MV-4-11 (cell line): Measurements from ENCODE around the gene SND1.

Source experiments
- DNase-seq: peaks from one replicate; lab custom pipeline; 2025; lab: John Stamatoyannopoulos, UW

Gene SND1

GRCh38 chr7:127766831-127767459 lies 115.0 kb downstream of the SND1 start:
- DNase-seq: peak; percentile 37

GRCh38 chr7:127768241-127768640 lies 116.2 kb downstream of the SND1 start:
- no peak for DNase-seq

- DNase-seq: no peak
Measured at GRCh38 chr7:127769137-127769536, 117.1 kb downstream of the SND1 start.

GRCh38 chr7:127769696-127770400 lies 117.9 kb downstream of the SND1 start:
- no peak for DNase-seq

GRCh38 chr7:127770885-127771284 lies 118.9 kb downstream of the SND1 start:
- no peak for DNase-seq

- no peak for DNase-seq
Measured at GRCh38 chr7:127771707-127772106, 119.7 kb downstream of the SND1 start.

GRCh38 chr7:127776776-127777386 lies 124.9 kb downstream of the SND1 start:
- DNase-seq: no peak

GRCh38 chr7:127780489-127780888 lies 128.5 kb downstream of the SND1 start:
- DNase-seq: no peak

GRCh38 chr7:127781081-127781480 lies 129.1 kb downstream of the SND1 start:
- no peak for DNase-seq

- DNase-seq: peak; percentile 24
Measured at GRCh38 chr7:127782075-127782474, 130.1 kb downstream of the SND1 start.

GRCh38 chr7:127782654-127783559 lies 130.9 kb downstream of the SND1 start:
- peak; percentile 50 for DNase-seq

- DNase-seq: no peak
Measured at GRCh38 chr7:127786184-127786583, 134.2 kb downstream of the SND1 start.

GRCh38 chr7:127789031-127789430 lies 137.0 kb downstream of the SND1 start:
- DNase-seq: no peak

- DNase-seq: peak; percentile 44
Measured at GRCh38 chr7:127791446-127792189, 139.6 kb downstream of the SND1 start.

- DNase-seq: no peak
Measured at GRCh38 chr7:127792528-127793342, 140.7 kb downstream of the SND1 start.

GRCh38 chr7:127793582-127793981 lies 141.6 kb downstream of the SND1 start:
- no peak for DNase-seq

- DNase-seq: no peak
Measured at GRCh38 chr7:127794136-127794535, 142.1 kb downstream of the SND1 start.

- no peak for DNase-seq
Measured at GRCh38 chr7:127794551-127794950, 142.6 kb downstream of the SND1 start.

GRCh38 chr7:127798023-127798422 lies 146.0 kb downstream of the SND1 start:
- DNase-seq: peak; percentile 59

- no peak for DNase-seq
Measured at GRCh38 chr7:127798769-127799372, 146.9 kb downstream of the SND1 start.
